H9 (cell line): ENCODE data around the gene FBLN1. TPM values are rescaled to one million over a fixed set of nuclear protein-coding genes. Genes with fewer than 3 reads are reported as not detected.

Experiments
- DNase-seq: peaks from one replicate; pipeline ENCODE4 v3.0.0-alpha.2; 2017
- H2AFZ ChIP-seq: one replicate; pipeline ENCODE4 v1.6.1; 2013; ENCODE audit warnings: mild to moderate bottlenecking, low read length, control low read depth, moderate library complexity
- H2AK5ac ChIP-seq: 2 replicates; pipeline ENCODE4 v1.6.1; 2013; ENCODE audit warnings: low read length, control low read depth, mixed read lengths; ENCODE audit not compliant: insufficient read length
- H2BK120ac ChIP-seq: one replicate; pipeline ENCODE4 v1.6.1; 2013; ENCODE audit warnings: low read depth, mild to moderate bottlenecking, low read length, control low read depth, inconsistent platforms; ENCODE audit not compliant: poor library complexity, severe bottlenecking
- H2BK12ac ChIP-seq: 2 replicates; pipeline ENCODE4 v1.6.1; 2013; ENCODE audit warnings: low read length, control low read depth, mixed read lengths, low read depth; ENCODE audit not compliant: insufficient read length
- H2BK15ac ChIP-seq: 2 replicates; pipeline ENCODE4 v1.6.1; 2013; ENCODE audit warnings: low read depth, low read length, control low read depth
- H2BK20ac ChIP-seq: one replicate; pipeline ENCODE4 v1.6.1; 2013; ENCODE audit warnings: low read depth, mild to moderate bottlenecking, low read length, control low read depth, inconsistent platforms; ENCODE audit not compliant: poor library complexity, severe bottlenecking
- H2BK5ac ChIP-seq: 2 replicates; pipeline ENCODE4 v1.6.1; 2013; ENCODE audit warnings: low read length, control low read depth, mixed read lengths; ENCODE audit not compliant: insufficient read length
- H3K14ac ChIP-seq: 2 replicates; pipeline ENCODE4 v1.6.1; 2013; ENCODE audit warnings: low read length, control low read depth; ENCODE audit not compliant: insufficient read depth
- H3K18ac ChIP-seq: 2 replicates; pipeline ENCODE4 v1.6.1; 2013; ENCODE audit warnings: low read depth, mild to moderate bottlenecking, mixed read lengths, low read length, control low read depth; ENCODE audit not compliant: insufficient read length
- H3K23ac ChIP-seq: 2 replicates; pipeline ENCODE4 v1.6.1; 2013; ENCODE audit warnings: low read length, control low read depth, mixed read lengths, low read depth; ENCODE audit not compliant: insufficient read length
- H3K23me2 ChIP-seq: 2 replicates; pipeline ENCODE4 v1.6.1; 2013; ENCODE audit warnings: low read depth, mild to moderate bottlenecking, mixed read lengths, low read length, control low read depth; ENCODE audit not compliant: insufficient read length, poor library complexity, severe bottlenecking
- H3K27ac ChIP-seq: 2 replicates; pipeline ENCODE4 v1.5.1; 2013; ENCODE audit warnings: low read length, control low read depth, mixed read lengths, low read depth; ENCODE audit not compliant: insufficient read length
- H3K27me3 ChIP-seq: 2 replicates; pipeline ENCODE4 v1.6.1; 2013; ENCODE audit warnings: low read length, control low read depth, inconsistent platforms; ENCODE audit not compliant: insufficient read depth
- H3K4ac ChIP-seq: 2 replicates; pipeline ENCODE4 v1.6.1; 2013; ENCODE audit warnings: low read depth, mild to moderate bottlenecking, control low read depth, inconsistent platforms, low read length, moderate library complexity
- H3K4me1 ChIP-seq: 2 replicates; pipeline ENCODE4 v1.6.1; 2013; ENCODE audit warnings: low read length, control low read depth, inconsistent platforms; ENCODE audit not compliant: insufficient read depth
- H3K4me2 ChIP-seq: 2 replicates; pipeline ENCODE4 v1.6.1; 2013; ENCODE audit warnings: low read length, control low read depth, mixed read lengths; ENCODE audit not compliant: insufficient read length, insufficient read depth
- H3K56ac ChIP-seq: 2 replicates; pipeline ENCODE4 v1.6.1; 2013; ENCODE audit warnings: low read depth, mild to moderate bottlenecking, mixed read lengths, low read length, control low read depth; ENCODE audit not compliant: insufficient read length
- H3K79me1 ChIP-seq: 2 replicates; pipeline ENCODE4 v1.6.1; 2013; ENCODE audit warnings: low read depth, mild to moderate bottlenecking, moderate library complexity, low read length, control low read depth, inconsistent platforms; ENCODE audit not compliant: insufficient read depth, poor library complexity, severe bottlenecking
- H3K79me2 ChIP-seq: 2 replicates; pipeline ENCODE4 v1.6.1; 2013; ENCODE audit warnings: low read length, control low read depth, inconsistent platforms; ENCODE audit not compliant: insufficient read depth
- H3K9ac ChIP-seq: 2 replicates; pipeline ENCODE4 v1.6.1; 2013; ENCODE audit warnings: low read length, control low read depth, mixed read lengths; ENCODE audit not compliant: insufficient read length; ENCODE audit errors: extremely low read depth
- H3K9me3 ChIP-seq: one replicate; pipeline ENCODE4 v1.6.1; 2013; ENCODE audit warnings: low read depth, low read length, inconsistent platforms; ENCODE audit not compliant: control insufficient read depth
- H3T11ph ChIP-seq: one replicate; pipeline ENCODE4 v1.6.1; 2013; ENCODE audit warnings: mild to moderate bottlenecking, low read length, control low read depth, inconsistent platforms
- H4K20me1 ChIP-seq: one replicate; pipeline ENCODE4 v1.6.1; 2013; ENCODE audit not compliant: control insufficient read depth, insufficient read length, insufficient read depth
- H4K5ac ChIP-seq: 2 replicates; pipeline ENCODE4 v1.6.1; 2013; ENCODE audit warnings: low read depth, mild to moderate bottlenecking, mixed read lengths, low read length, control low read depth; ENCODE audit not compliant: insufficient read length
- H4K8ac ChIP-seq: replicated peaks from 2 replicates; pipeline ENCODE4 v1.6.1; 2013; ENCODE audit warnings: low read length, control low read depth, mixed read lengths, low read depth; ENCODE audit not compliant: insufficient read length
- H4K91ac ChIP-seq: 2 replicates; pipeline ENCODE4 v1.6.1; 2013; ENCODE audit warnings: low read depth, mild to moderate bottlenecking, moderate library complexity, mixed read lengths, low read length, control low read depth; ENCODE audit not compliant: insufficient read length
- H3K27ac Mint-ChIP-seq, 3 experiments: 2 replicates in 2 of 3; 3 replicates in 1 of 3; pipeline ENCODE4 v1.8.0; 2020 to 2021; ENCODE audit warnings: mixed read lengths in 3 of 3, mild to moderate bottlenecking in 1 of 3, moderate library complexity in 1 of 3
- H3K27me3 Mint-ChIP-seq: 2 replicates; pipeline ENCODE4 v1.8.0; 2021; ENCODE audit warnings: low read depth, mild to moderate bottlenecking, moderate library complexity, mixed read lengths
- H3K36me3 Mint-ChIP-seq, 3 experiments: 2 replicates in 2 of 3; 3 replicates in 1 of 3; pipeline ENCODE4 v1.8.0; 2020 to 2021; ENCODE audit warnings: low read depth in 3 of 3, mixed read lengths in 3 of 3; ENCODE audit not compliant: insufficient read depth in 1 of 3
- H3K4me1 Mint-ChIP-seq, 2 experiments: 2 replicates each; pipeline ENCODE4 v1.8.0; 2020; ENCODE audit warnings: mixed read lengths in 2 of 2
- H3K4me3 Mint-ChIP-seq, 2 experiments: 2 replicates in 1 of 2; 3 replicates in 1 of 2; pipeline ENCODE4 v1.8.0; 2020 to 2021; ENCODE audit warnings: mild to moderate bottlenecking in 2 of 2, mixed read lengths in 2 of 2, moderate library complexity in 1 of 2
- H3K9me3 Mint-ChIP-seq, 2 experiments: 2 replicates in 1 of 2; 3 replicates in 1 of 2; pipeline ENCODE4 v1.8.0; 2020; ENCODE audit warnings: mild to moderate bottlenecking in 2 of 2, mixed read lengths in 2 of 2, moderate library complexity in 1 of 2
- CTCF ChIP-seq: fragments of 200-600 bp; sonication (generic); conservative IDR thresholded peaks from 3 replicates; pipeline ENCODE4 v1.8.0; 2021; ENCODE audit warnings: antibody characterized with exemption, mild to moderate bottlenecking
- WGBS: extraction: QIAGEN DNeasy Blood & Tissue Kit; methylation state at CpG from one replicate; pipeline ENCODE4 v1.1.7; 2013; ENCODE audit warnings: missing lambda C conversion rate, low lambda C conversion rate, mixed read lengths; ENCODE audit not compliant: insufficient read length; ENCODE audit errors: extremely low coverage; 5-methylcytosine and 5-hydroxymethylcytosine counted together
- total RNA-seq: library from RNA; stranded (reverse); gene quantifications from 2 replicates; pipeline ENCODE4 v1.2.1, GENCODE V29; 2021

Gene FBLN1
- total RNA-seq, 1 experiment from 2014 or later, result 140 TPM

DNA sequence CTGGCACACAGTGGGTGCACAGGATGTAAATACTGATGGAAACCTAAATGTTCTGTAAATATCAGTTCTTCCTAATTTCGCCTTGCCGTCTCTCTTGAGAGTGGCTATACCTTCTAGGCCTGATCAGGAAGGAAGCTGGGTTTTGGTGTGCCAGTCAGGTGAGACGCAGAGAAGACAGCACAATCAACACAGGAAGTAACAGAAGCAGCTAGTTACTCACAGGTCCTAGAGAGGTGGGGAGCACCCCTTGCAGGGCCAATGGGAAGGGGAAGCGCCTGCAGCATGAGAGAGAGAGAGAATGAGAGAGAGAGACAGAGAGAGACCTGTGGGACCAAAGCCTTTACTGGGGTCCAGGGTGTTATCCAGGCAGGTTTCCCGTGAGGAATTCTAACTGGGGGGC, 80.8 kb downstream of the FBLN1 start:
- Histone ChIP-seq H4K91ac (no peak overlapping the region), H3K27ac (no peak overlapping the region), H3K23ac (no peak overlapping the region), H2AFZ (no peak overlapping the region), H4K5ac (no peak overlapping the region), H4K8ac (no peak overlapping the region), H3K79me1 (no peaks in the 10 kb centered on the region), H2BK15ac (no peak overlapping the region), H3K4me2 (no peak overlapping the region), H2BK20ac (no peak overlapping the region), H2BK5ac (no peak overlapping the region), H3K23me2 (no peaks in the 10 kb centered on the region), H3K79me2 (no peaks in the 10 kb centered on the region), H3K14ac (no peak overlapping the region), H2AK5ac (no peak overlapping the region), H3K9ac (no peak overlapping the region), H4K20me1 (no peaks in the 10 kb centered on the region), H3K4ac (no peak overlapping the region), H2BK120ac (no peak overlapping the region), H3K27me3 (no peaks in the 10 kb centered on the region), H2BK12ac (no peak overlapping the region), H3T11ph (no peak overlapping the region), H3K4me1 (peaks cover 5% of the 10 kb centered on the region; the same call in 1 of the 2 replicates), H3K18ac (no peak overlapping the region), H3K56ac (no peak overlapping the region), H3K9me3 (no peaks in the 10 kb centered on the region)
- Mint-ChIP-seq H3K9me3 (no peaks in the 10 kb centered on the region), H3K27me3 (no peaks in the 10 kb centered on the region), H3K36me3 (no peaks in the 10 kb centered on the region; a peak in 1 of 7 replicates), H3K27ac (peak overlapping the region in 1 of 3 experiments; percentile 13; a peak in 1 of 7 replicates), H3K4me1 (peaks cover 10 to 14% of the 10 kb centered on the region in 2 experiments), H3K4me3 (no peak overlapping the region)
- no CpG with 5 or more reads among the region's 5 CpGs for WGBS
- DNase-seq, result no peak
- TF ChIP-seq CTCF, result no peak
